Gastroesophageal sphincter (tissue), 4 donors: ENCODE results near the gene ZNF236. TPM values are rescaled to one million over a fixed set of nuclear protein-coding genes. Genes with fewer than 3 reads are reported as not detected.
"Not testable (repeated sequence)": the region's sequence is repeated elsewhere in the genome, so short reads cannot be mapped to it uniquely, and the experiment has no call there.

Experiments
- ATAC-seq: fragments of 150-250 bp; one replicate; pipeline ENCODE4 v1.9.1; 2016; ENCODE audit warnings: mild to moderate bottlenecking, moderate library complexity
- H3K27ac ChIP-seq, 4 donors: fragments of 200-600 bp; sonication (generic) in 3 of 4; 1 replicate in 3 of 4; 2 replicates in 1 of 4; pipeline ENCODE4 v1.5.1; 2016 to 2019
- H3K27me3 ChIP-seq: fragments of 200-600 bp; sonication (generic); one replicate; pipeline ENCODE4 v1.5.1; 2019
- H3K36me3 ChIP-seq, 2 donors: fragments of 200-600 bp; sonication (generic); one replicate each; pipeline ENCODE4 v1.5.1; 2019; ENCODE audit warnings: control low read depth in 1 of 2
- H3K4me1 ChIP-seq, 3 donors: fragments of 200-600 bp; sonication (generic); 1 replicate in 2 of 3; 2 replicates in 1 of 3; pipeline ENCODE4 v1.5.1; 2016 to 2019; ENCODE audit warnings: control low read depth in 2 of 3
- H3K4me3 ChIP-seq, 2 donors: fragments of 200-600 bp; sonication (generic); one replicate each; pipeline ENCODE4 v1.5.1; 2019; ENCODE audit warnings: mild to moderate bottlenecking in 1 of 2, moderate library complexity in 1 of 2
- H3K9me3 ChIP-seq, 3 donors: fragments of 200-600 bp; sonication (generic); one replicate each; pipeline ENCODE4 v1.5.1; 2017 to 2019; ENCODE audit warnings: control low read depth in 2 of 3
- EP300 ChIP-seq: sonication (generic); formaldehyde crosslinking; IDR thresholded peaks from one replicate; pipeline ENCODE4 v1.6.1; 2017; ENCODE audit warnings: antibody characterized with exemption, mild to moderate bottlenecking
- POLR2A ChIP-seq, 2 donors: fragments of 450-650 bp; IDR thresholded peaks; one replicate each; pipeline ENCODE4 v1.6.1; 2017; ENCODE audit warnings: antibody characterized with exemption in 2 of 2, mild to moderate bottlenecking in 2 of 2, moderate library complexity in 1 of 2
- POLR2AphosphoS5 ChIP-seq: sonication (generic); formaldehyde crosslinking; IDR thresholded peaks from one replicate; pipeline ENCODE4 v1.6.1; 2017; ENCODE audit warnings: antibody characterized with exemption
- WGBS, 2 donors: methylation state at CpG; one replicate each; pipeline ENCODE4 v1.1.5; 2018; ENCODE audit warnings: low coverage in 1 of 2; 5-methylcytosine and 5-hydroxymethylcytosine counted together
- total RNA-seq, 4 donors: library from RNA; depleted of rRNA; stranded (reverse); fragments of >200 nt; gene quantifications; one replicate each; pipeline ENCODE4 v1.1.0, GENCODE V29; 2016
- TF ChIP-seq, protein P1 (sequence below), 4 experiments: fragments of 200-600 bp in 2 of 4; fragments of 450-650 bp in 2 of 4; sonication (generic) in 1 of 4; IDR thresholded peaks; one replicate each; pipeline ENCODE4 v1.5.1; 2017 to 2019; ENCODE audit warnings: antibody characterized with exemption in 4 of 4, mild to moderate bottlenecking in 2 of 4, moderate library complexity in 2 of 4

Gene ZNF236
- total RNA-seq, 4 donors from 2014 or later, result 8.5 to 26.8 (median 16.8) TPM

DNA sequence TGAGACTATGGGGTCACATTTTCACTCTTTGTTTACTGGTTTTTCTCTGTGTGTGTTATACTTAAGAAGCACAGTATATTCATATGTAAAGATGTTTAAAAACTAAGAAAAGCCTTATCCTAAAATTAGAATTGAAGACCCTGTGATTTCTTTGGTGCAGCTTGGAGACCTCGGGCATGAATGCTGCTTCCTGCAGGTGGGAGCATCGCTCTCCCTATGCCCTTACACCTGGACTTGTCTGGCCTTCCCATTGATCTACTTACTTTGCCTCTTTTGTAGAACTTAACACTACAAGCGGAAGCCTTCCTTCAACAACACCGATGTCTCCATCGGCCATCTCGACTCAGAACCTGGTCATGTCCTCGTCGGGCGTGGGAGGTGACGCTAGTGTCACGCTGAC is 114.5 kb downstream of the ZNF236 start:
- Histone ChIP-seq H3K4me1 (no peaks in the 10 kb centered on the region), H3K27me3 (no peaks in the 10 kb centered on the region), H3K27ac (no peak overlapping the region), H3K4me3 (no peak overlapping the region), H3K36me3 (peaks cover 0 to 89% of the 10 kb centered on the region in 2 donors), H3K9me3 (no peaks in the 10 kb centered on the region)
- TF ChIP-seq POLR2A (IDR thresholded peaks at IDR 0.05) (no peak), EP300 (no peak), POLR2AphosphoS5 (no peak)
- TF ChIP-seq, protein P1, sequence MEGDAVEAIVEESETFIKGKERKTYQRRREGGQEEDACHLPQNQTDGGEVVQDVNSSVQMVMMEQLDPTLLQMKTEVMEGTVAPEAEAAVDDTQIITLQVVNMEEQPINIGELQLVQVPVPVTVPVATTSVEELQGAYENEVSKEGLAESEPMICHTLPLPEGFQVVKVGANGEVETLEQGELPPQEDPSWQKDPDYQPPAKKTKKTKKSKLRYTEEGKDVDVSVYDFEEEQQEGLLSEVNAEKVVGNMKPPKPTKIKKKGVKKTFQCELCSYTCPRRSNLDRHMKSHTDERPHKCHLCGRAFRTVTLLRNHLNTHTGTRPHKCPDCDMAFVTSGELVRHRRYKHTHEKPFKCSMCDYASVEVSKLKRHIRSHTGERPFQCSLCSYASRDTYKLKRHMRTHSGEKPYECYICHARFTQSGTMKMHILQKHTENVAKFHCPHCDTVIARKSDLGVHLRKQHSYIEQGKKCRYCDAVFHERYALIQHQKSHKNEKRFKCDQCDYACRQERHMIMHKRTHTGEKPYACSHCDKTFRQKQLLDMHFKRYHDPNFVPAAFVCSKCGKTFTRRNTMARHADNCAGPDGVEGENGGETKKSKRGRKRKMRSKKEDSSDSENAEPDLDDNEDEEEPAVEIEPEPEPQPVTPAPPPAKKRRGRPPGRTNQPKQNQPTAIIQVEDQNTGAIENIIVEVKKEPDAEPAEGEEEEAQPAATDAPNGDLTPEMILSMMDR (IDR thresholded peaks at IDR 0.05), result no peak
- 92 to 95% methylated on average over 4 to 11 of the region's 11 CpGs for WGBS, 2 donors
- no peak for ATAC-seq

GRCh38 chr18:76937597-76937996 is 115.2 kb downstream of the ZNF236 start:
- 53 to 91% methylated on average over 1 of the region's 1 CpG for WGBS, 2 donors
- Histone ChIP-seq H3K27ac (no peak overlapping the region), H3K4me3 (no peak overlapping the region), H3K4me1 (no peaks in the 10 kb centered on the region), H3K36me3 (peaks cover 0 to 82% of the 10 kb centered on the region in 2 donors), H3K27me3 (no peaks in the 10 kb centered on the region), H3K9me3 (no peaks in the 10 kb centered on the region)
- ATAC-seq, result no peak
- no peak for TF ChIP-seq POLR2AphosphoS5
- TF ChIP-seq, protein P1 (IDR thresholded peaks at IDR 0.05), result no peak
- TF ChIP-seq EP300, result no peak
- TF ChIP-seq POLR2A (IDR thresholded peaks at IDR 0.05), result no peak

DNA sequence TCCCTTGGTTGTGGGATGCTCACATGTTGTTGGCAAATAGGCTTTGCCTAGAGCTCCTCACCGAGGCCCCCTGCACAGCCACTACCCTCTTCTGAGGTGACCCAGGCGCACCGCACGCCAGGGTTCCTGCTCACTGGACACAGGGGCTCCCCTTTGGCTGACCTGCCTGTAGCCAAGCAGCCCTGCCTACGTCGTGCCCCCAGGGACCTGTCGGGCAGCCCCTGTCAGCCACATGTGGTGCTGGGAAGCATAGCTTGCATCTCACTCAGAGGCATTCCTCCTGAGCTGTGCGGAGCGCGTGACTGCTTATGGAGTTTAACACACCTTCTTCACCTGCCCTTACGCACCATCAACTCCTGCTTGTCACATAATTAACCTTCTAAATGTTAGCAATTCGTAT is 116.3 kb downstream of the ZNF236 start:
- TF ChIP-seq EP300, result no peak
- TF ChIP-seq, protein P1 (IDR thresholded peaks at IDR 0.05), result no peak
- no peak for TF ChIP-seq POLR2A (IDR thresholded peaks at IDR 0.05)
- no peak for TF ChIP-seq POLR2AphosphoS5
- no peaks in the 10 kb centered on the region for H3K4me1 ChIP-seq
- ATAC-seq, result no peak
- H3K4me3 ChIP-seq, result no peak overlapping the region
- H3K9me3 ChIP-seq, result no peaks in the 10 kb centered on the region
- H3K36me3 ChIP-seq, result peaks cover 0 to 72% of the 10 kb centered on the region in 2 donors
- no peak overlapping the region for H3K27ac ChIP-seq
- 90 to 100% methylated on average over 4 to 5 of the region's 12 CpGs for WGBS, 2 donors
- H3K27me3 ChIP-seq, result no peaks in the 10 kb centered on the region

- peaks cover 0 to 61% of the 10 kb centered on the region in 2 donors for H3K36me3 ChIP-seq
- no peak overlapping the region for H3K4me3 ChIP-seq
- TF ChIP-seq POLR2AphosphoS5 (no peak), EP300 (no peak), POLR2A (IDR thresholded peaks at IDR 0.05) (no peak)
- TF ChIP-seq, protein P1 (IDR thresholded peaks at IDR 0.05), result no peak
- 92 to 97% methylated on average over 4 to 8 of the region's 9 CpGs for WGBS, 2 donors
- no peaks in the 10 kb centered on the region for H3K9me3 ChIP-seq
- ATAC-seq, result no peak
- no peak overlapping the region for H3K27ac ChIP-seq
- H3K4me1 ChIP-seq, result no peaks in the 10 kb centered on the region
- no peaks in the 10 kb centered on the region for H3K27me3 ChIP-seq
Observed at GRCh38 chr18:76941284-76941683, 118.9 kb downstream of the ZNF236 start.

DNA sequence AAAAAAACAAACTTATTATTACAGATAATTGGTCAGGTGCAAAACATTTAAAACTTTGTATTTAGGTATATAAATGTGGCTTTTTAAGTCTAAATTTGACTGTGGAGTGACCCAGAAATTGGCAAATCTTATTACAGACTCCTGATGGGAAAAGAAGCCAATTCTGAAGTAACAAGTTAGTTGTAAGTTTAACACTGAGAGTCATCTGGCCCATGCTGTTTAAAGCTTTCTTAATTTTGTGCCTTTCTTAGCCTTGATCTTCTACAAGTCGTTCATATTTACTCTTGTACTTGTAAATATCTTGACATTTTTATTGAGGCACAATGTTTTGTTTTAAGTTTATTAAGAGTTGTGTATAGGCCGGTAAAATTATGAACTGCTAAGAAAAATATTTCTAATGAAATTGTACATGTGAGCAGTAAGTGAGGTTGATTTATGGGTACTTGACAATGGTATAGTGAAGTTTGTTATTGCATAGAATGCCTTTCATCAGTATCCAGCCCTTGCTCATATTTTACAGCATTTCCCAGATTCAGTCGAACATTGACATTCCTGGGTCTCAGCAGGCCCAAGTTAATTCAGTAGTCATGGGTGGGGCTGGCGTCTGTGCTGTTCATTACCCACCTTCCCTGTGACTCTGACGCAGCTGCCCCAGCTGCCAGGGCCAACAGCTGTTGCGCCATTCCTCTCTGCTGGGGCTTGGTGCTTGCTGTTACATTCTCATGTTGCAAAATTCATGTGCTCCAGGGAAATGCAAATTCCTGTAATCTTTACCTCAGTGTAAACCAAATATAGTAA is 121.4 kb downstream of the ZNF236 start:
- TF ChIP-seq POLR2A (IDR thresholded peaks at IDR 0.05) (no peak), POLR2AphosphoS5 (no peak), EP300 (no peak)
- TF ChIP-seq, protein P1 (IDR thresholded peaks at IDR 0.05), result no peak
- WGBS, 2 donors, result 57 to 82% methylated on average over 6 of the region's 6 CpGs
- no peak overlapping the region for H3K4me3 ChIP-seq
- no peak overlapping the region for H3K27ac ChIP-seq
- H3K9me3 ChIP-seq, result no peaks in the 10 kb centered on the region
- ATAC-seq, result peak; percentile 82
- H3K36me3 ChIP-seq, result peaks cover 0 to 61% of the 10 kb centered on the region in 2 donors
- H3K27me3 ChIP-seq, result no peaks in the 10 kb centered on the region
- H3K4me1 ChIP-seq, result no peaks in the 10 kb centered on the region

GRCh38 chr18:76944346-76944745 is 122.0 kb downstream of the ZNF236 start:
- H3K36me3 ChIP-seq, result peaks cover 0 to 61% of the 10 kb centered on the region in 2 donors
- not testable (repeated sequence) for H3K9me3 ChIP-seq, H3K27me3 ChIP-seq, H3K4me3 ChIP-seq, H3K27ac ChIP-seq, H3K4me1 ChIP-seq, ATAC-seq
- WGBS, 2 donors, result 90 to 99% methylated on average over 7 to 8 of the region's 8 CpGs
